HPDE6-E6E7 (cell line): ENCODE results near the gene MIOX.

Experiments
- DNase-seq: peaks from one replicate; pipeline ENCODE4 v3.0.0; 2011; ENCODE audit warnings: missing footprints; ENCODE audit errors: extremely low spot score

Gene MIOX

GRCh38 chr22:50486561-50487289 lies at the start of gene MIOX:
Gene MIOX (plus strand): TSS chr22:50486859. CDS start chr22:50486898, 39 bp downstream.
- DNase-seq = no peak

- DNase-seq = no peak
These were observed 49.0 kb upstream of the MIOX start for GRCh38 chr22:50437511-50438304.

GRCh38 chr22:50438305-50439275 lies 48.1 kb upstream of the MIOX start:
- no peak for DNase-seq

- DNase-seq = no peak
These were observed 47.3 kb upstream of the MIOX start for GRCh38 chr22:50439314-50439870.

GRCh38 chr22:50439871-50440331 lies 46.8 kb upstream of the MIOX start:
- no peak for DNase-seq

- DNase-seq = no peak
These were observed 46.0 kb upstream of the MIOX start for GRCh38 chr22:50440544-50441249.

DNA sequence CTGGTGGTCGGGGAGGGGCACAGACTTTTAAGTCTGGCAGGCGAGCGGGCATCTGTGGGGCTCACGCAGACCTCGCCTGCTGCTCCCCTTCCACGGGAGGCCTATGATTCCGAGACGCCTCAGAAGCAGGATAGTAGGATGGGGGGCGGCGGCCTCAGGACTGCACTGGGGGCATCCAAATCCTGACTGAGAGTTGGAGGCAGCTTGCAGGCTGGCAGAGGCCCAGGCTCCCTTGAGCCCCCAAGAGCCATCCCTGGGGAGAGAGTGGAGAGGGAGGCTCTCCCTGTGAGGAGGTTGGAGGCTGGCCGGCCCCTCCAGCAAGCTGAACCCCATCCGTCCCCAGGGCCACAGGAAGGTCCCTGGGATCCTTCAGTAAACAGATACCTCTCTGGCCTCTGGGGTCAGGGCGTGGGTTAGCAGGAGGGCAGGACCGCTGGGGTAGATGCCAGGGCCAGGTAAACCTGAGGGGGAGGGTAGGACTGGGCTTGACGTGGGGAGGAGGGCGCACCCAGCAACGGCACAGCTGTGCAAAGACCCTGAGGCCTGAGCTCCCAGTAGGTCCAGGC lies 45.1 kb upstream of the MIOX start:
- DNase-seq = no peak

- DNase-seq = no peak
These were observed 43.5 kb upstream of the MIOX start for GRCh38 chr22:50443197-50443596.

GRCh38 chr22:50443801-50444625 lies 42.6 kb upstream of the MIOX start:
- no peak for DNase-seq

DNA sequence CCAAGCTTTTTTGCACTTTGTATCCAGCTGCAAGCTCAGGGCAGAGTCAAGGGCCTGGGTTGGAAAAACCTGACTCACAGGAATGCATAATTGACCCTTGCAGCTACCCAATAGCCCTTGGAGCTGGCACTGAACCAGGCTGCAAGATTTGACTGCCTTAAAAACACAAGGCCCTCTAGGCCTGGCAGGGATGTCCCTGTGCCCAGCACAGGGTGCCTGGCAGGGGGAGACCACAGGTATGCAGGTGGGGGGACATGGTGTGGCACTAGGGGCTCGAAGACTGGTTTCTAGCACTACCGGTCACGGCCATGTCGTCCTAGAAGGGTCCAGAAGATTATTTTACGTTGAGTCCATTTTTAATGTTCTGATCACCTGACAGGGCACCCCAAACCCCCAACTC lies 42.0 kb upstream of the MIOX start:
- DNase-seq = no peak

- DNase-seq = no peak
These were observed 41.4 kb upstream of the MIOX start for GRCh38 chr22:50445071-50445879.

DNA sequence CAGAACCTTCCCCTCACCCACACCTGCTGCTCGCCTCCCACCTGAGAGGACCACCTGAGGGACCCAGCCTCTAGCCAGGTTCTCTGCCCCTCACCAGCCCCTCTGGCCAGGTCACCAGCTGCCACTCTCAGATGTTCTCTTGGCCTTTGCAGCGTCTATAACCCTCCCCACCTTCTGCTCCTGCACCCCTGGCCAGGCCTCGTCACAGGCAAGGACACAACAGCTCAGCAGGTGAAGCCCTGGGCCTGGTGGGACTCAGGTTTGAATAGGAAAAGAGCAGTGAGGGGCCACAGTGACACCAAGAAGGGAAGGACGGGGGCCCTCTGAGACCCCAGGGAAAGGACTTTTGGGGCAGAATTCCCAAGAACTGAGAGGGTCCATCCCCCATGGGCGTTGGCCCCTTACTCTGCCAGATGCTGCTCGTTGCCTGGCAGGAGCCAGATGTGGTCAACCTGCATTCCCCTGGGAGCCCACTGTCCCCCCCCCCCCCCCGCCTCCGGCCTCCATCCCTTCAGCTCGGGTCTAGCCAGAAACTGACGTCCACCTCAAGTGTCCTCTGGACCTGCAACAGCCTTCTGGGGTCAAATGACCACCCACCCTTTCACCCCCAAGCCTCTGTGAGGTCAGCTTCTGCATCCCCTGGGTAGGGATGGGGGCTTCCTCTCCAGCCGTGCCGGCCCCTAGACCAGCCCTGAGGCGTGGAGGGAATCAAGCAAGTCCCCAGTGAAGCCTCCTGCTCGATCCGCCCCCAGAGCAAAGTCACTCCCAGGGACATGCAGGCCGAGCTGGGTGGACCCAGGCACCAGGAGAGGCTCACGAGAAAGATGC lies 40.6 kb upstream of the MIOX start:
- DNase-seq = no peak

DNA sequence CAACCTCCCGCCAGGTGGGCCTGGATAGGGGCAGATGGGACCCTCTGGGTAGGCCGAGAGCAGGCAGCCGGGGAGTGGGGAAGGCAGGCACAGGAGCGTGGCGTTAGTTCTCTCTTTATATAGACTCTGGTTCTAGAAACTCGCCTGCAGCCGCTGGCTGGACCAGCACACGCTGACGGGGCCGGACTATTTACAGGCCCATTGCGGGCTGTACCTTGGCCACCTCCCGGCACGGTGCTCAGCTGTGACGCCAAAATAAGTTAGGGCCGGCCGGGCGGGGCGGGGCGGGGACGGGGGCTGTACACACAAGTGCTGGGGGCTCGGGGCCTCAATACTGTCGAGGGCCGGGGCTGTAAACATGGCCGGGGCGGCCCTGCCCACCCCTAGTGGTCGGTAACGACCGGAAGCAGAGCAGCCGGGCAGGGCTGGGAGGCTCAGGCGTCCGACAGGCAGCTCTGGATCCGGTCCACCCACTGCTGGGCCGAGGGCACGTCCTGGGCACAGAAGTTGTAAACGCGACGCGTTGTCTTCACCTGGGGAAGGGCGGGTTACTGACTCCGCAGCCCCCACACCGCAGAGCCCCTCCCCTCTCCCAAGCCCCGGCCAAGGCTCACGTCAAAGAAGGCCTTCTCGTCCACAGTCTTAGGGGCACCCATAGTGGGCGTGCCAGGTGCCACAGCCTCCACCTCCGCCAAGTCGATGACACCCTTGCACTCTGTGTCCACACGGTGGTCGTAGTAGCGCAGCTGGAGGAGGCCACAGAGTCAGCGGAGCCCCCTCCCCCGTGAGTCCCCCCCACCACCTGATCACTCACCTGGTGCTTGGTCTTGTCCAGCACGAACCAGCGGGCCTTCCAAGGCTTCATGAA lies 39.7 kb upstream of the MIOX start:
- no peak for DNase-seq

DNA sequence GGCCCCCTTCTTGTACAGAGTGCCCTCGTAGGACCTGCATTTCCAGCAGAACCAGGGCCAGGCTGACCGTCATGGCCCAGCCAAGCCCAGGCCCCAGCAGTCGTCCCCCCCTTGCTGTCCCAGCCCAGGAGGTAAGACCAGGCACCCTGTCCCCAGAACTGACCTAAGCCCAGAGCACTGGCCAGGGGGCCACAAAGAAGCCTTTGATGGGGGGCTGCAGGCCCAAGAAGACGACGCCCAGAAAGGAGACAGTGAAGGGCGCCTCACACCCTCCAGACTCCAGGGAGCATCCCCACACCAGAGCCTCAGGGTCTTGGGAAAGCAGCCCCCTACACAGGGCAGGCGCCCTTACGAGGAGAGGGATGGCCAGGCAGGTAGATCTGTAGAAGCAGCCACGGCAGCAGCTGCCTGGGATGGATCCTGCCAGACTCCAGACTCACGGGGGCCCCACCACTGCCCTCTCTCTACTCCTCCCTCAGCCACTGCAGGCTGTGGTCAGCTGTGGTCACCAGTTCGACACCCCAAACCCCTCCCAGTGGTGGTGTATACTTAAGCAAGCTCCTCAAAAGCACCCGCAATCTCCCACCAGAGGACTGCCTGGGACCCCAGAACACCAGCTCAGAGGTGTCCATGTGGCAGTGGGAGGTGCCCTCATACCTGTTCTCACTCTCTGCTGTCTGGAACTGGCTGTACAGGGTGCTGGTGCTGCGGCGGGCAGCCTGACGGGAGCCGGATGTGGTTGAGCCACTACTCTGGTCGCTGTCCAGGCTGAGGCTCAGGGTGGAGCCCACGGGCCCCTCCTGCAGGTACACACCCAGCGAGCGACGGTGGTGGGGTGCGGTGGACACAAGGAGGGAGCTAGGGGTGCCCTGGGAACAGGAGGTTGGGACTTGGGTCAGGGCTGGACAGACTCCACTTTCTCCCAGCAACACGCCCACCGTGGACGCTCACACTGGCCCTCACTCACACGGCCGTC lies 38.8 kb upstream of the MIOX start:
- DNase-seq = no peak

DNA sequence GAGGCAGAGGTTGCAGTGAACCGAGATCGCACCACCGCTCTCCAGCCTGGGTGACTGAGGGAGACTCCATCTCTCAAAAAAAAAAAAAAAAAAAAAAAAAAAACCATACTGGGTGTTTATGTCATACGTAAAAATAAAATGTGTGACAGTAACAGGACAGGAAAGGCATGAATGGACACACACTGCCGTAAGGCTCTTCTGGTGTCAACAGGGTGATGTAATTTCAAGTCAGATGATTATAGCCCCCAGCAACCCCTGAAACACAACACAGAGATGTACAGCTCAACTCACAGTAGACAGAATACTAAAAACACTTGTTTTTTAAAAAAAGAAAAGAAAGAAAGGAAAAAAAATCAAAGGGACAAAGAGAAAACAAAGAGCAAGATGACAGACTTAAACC lies 34.0 kb upstream of the MIOX start:
- DNase-seq = no peak
